Ishikawa (cell line): Measurements from ENCODE around the gene TEAD4.

ENCODE experiments used
- CEBPB ChIP-seq: IDR thresholded peaks from 2 replicates; pipeline ENCODE4 v1.6.1; 2012
- EGR1 ChIP-seq: IDR thresholded peaks from 2 replicates; pipeline ENCODE4 v1.6.1; 2012
- EP300 ChIP-seq: IDR thresholded peaks from 2 replicates; pipeline ENCODE4 v1.6.1; 2012; ENCODE audit warnings: borderline replicate concordance
- MAX ChIP-seq: IDR thresholded peaks from 2 replicates; pipeline ENCODE4 v1.6.1; 2012
- RAD21 ChIP-seq: IDR thresholded peaks from 2 replicates; pipeline ENCODE4 v1.6.1; 2012; ENCODE audit warnings: low read depth
- REST ChIP-seq: IDR thresholded peaks from 2 replicates; pipeline ENCODE4 v1.6.1; 2012; ENCODE audit warnings: low read depth, mild to moderate bottlenecking
- TAF1 ChIP-seq: IDR thresholded peaks from 2 replicates; pipeline ENCODE4 v1.6.1; 2012; ENCODE audit warnings: low read depth, mild to moderate bottlenecking
- YY1 ChIP-seq: IDR thresholded peaks from 2 replicates; pipeline ENCODE4 v1.6.1; 2012; ENCODE audit warnings: low read depth
- ZBTB7A ChIP-seq: IDR thresholded peaks from 2 replicates; pipeline ENCODE4 v1.6.1; 2012; ENCODE audit warnings: low read depth

DNA sequence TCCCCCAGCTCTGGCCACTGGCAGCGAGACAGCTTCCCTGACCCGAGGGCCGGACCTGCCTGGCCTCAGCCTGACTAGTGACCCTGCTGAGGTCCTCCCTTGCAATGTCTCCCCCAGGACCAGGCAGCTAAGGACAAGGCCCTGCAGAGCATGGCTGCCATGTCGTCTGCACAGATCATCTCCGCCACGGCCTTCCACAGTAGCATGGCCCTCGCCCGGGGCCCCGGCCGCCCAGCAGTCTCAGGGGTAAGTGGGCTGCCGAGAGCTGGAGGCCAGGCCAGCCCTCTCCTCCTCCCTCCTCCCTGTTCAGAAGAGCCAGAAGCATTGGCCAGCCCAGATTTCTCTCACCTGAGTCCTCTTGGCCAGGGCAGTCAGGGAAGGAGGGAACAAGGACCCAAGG is 58.1 kb downstream of the TEAD4 start:
- TF ChIP-seq CEBPB, result no peak
- TF ChIP-seq YY1, result no peak
- no peak for TF ChIP-seq RAD21
- TF ChIP-seq MAX, result no peak
- TF ChIP-seq EP300, result no peak
- no peak for TF ChIP-seq EGR1
- no peak for TF ChIP-seq TAF1
- TF ChIP-seq REST, result no peak
- TF ChIP-seq ZBTB7A, result no peak
